MCF 10A (cell line): ENCODE results near the gene TTLL9. TPM values are rescaled to one million over a fixed set of nuclear protein-coding genes. Genes with fewer than 3 reads are reported as not detected.

Experiments
- BruUV-seq: library from RNA; stranded (reverse); fragments of 400-500 nt; replicated peaks from 2 replicates; lab custom pipeline; 2021; lab: Mats Ljungman, UMichigan
- CTCF ChIA-PET: fragments of 300-600 bp; sonication (Branson Sonifier 250); formaldehyde crosslinking; extraction: SDS; loops from one replicate; lab custom pipeline; 2021; ENCODE audit warnings: antibody characterized with exemption, inconsistent platforms; lab: Yijun Ruan, JAX
- POLR2A ChIA-PET: fragments of 300-600, 350-650 bp; sonication (Branson Sonifier 250); formaldehyde crosslinking; extraction: SDS; loops from one replicate; lab custom pipeline; 2020; ENCODE audit warnings: antibody characterized with exemption, inconsistent platforms; lab: Yijun Ruan, JAX
- DNase-seq: peaks from one replicate; pipeline ENCODE4 v3.0.0-alpha.2; 2018; ENCODE audit not compliant: unreplicated experiment
- H3K27ac Mint-ChIP-seq: one replicate; pipeline ENCODE4 v1.8.0; 2022; ENCODE audit warnings: mild to moderate bottlenecking, low read depth, mixed read lengths; ENCODE audit not compliant: unreplicated experiment
- H3K27me3 Mint-ChIP-seq: one replicate; pipeline ENCODE4 v1.8.0; 2022; ENCODE audit warnings: mixed read lengths; ENCODE audit not compliant: insufficient read depth, unreplicated experiment
- H3K36me3 Mint-ChIP-seq: one replicate; pipeline ENCODE4 v1.8.0; 2022; ENCODE audit warnings: mild to moderate bottlenecking, moderate library complexity, mixed read lengths; ENCODE audit not compliant: insufficient read depth, unreplicated experiment
- H3K4me1 Mint-ChIP-seq: one replicate; pipeline ENCODE4 v1.8.0; 2022; ENCODE audit warnings: mixed read lengths; ENCODE audit not compliant: insufficient read depth, unreplicated experiment
- H3K4me3 Mint-ChIP-seq: one replicate; pipeline ENCODE4 v1.8.0; 2022; ENCODE audit warnings: mild to moderate bottlenecking, moderate library complexity, mixed read lengths; ENCODE audit not compliant: unreplicated experiment
- H3K9me3 Mint-ChIP-seq: one replicate; pipeline ENCODE4 v1.8.0; 2022; ENCODE audit warnings: mixed read lengths; ENCODE audit not compliant: unreplicated experiment
- CTCF ChIP-seq: fragments of 200-600 bp; IDR thresholded peaks from one replicate; pipeline ENCODE4 v1.8.0; 2022; ENCODE audit warnings: antibody characterized with exemption, mild to moderate bottlenecking; ENCODE audit not compliant: unreplicated experiment
- intact Hi-C: fragments of 100-400 bp; cut with micrococcal nuclease; formaldehyde crosslinking; loops from 2 replicates; pipeline ENCODE4 v1.14.1; 2022
- total RNA-seq: library from RNA; stranded (reverse); gene quantifications from 2 replicates; pipeline ENCODE4 v1.2.3, GENCODE V29; 2022

TTLL9 gene
- total RNA-seq, 1 experiment from 2014 or later = 0.19 TPM

GRCh38 chr20:31934491-31934890 lies 64.1 kb downstream of the TTLL9 start:
- H3K9me3 Mint-ChIP-seq = no peaks in the 10 kb centered on the region
- no TSS peak for BruUV-seq
- ChIA-PET POLR2A (interaction anchor here (1.0 kb wide), 1 partner anchor 10 kb away, joined by 3 read pairs; no protein-coding TSS in a partner anchor), CTCF (interaction anchor here (0.7 kb wide), 2 partner anchors 11 to 105 kb away, joined by 3 to 4 read pairs; no protein-coding TSS in a partner anchor)
- peaks cover 12% of the 10 kb centered on the region for H3K27me3 Mint-ChIP-seq
- no peaks in the 10 kb centered on the region for H3K4me1 Mint-ChIP-seq
- DNase-seq = no peak
- no peak overlapping the region for H3K27ac Mint-ChIP-seq
- intact Hi-C loops = no loop called here
- TF ChIP-seq CTCF = no peak
- no peak overlapping the region for H3K4me3 Mint-ChIP-seq
- no peaks in the 10 kb centered on the region for H3K36me3 Mint-ChIP-seq

DNA sequence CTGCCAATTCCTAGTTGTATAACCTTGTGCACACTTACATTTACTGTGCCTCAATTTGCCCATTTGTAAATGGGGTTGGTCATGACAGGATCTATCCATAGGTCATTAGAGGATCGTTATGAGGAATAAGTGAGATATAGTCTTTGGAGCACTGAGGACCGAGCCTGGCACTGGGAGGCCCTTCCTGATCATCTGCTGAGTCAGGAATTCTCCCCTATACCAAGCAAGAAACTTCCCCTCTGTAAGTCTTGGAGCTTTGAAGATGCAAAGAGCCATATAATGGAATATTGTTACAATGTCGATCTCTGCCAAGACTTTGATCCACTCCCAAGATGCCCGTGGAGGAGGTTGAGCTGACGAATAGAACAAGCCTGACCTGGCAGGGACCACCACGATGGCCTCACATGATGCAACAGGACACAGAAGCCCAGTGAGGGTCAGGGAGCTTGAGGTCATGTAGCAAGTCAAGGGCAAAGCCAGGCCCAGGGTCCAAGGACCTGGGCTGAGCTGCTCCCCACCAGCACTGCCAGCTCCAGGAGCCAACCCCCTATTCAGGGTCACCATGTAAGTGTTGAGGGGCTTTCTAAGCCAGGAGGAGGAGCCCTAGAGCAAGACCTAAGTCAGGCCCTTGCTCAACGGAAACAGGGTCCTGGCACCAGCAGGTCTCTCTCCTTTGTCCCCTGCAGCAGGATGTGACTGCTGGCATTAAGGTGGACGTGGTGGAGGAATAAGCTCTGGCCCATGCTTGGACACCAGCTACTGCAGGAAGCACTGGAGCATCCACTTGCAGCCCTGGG lies 64.7 kb downstream of the TTLL9 start:
- no peaks in the 10 kb centered on the region for H3K4me1 Mint-ChIP-seq
- ChIA-PET CTCF (interaction anchor here (0.6 to 1.0 kb wide), 4 partner anchors 11 to 106 kb away, joined by 3 to 4 read pairs (median 4); no protein-coding TSS in a partner anchor), POLR2A (interaction anchor here (0.6 kb wide), 1 partner anchor 17 kb away, joined by 3 read pairs; the partner anchor contains the start of gene PDRG1)
- no peaks in the 10 kb centered on the region for H3K9me3 Mint-ChIP-seq
- no peak for DNase-seq
- H3K27me3 Mint-ChIP-seq = peaks cover 12% of the 10 kb centered on the region
- H3K4me3 Mint-ChIP-seq = no peak overlapping the region
- TF ChIP-seq CTCF = no peak
- H3K27ac Mint-ChIP-seq = no peak overlapping the region
- no TSS peak for BruUV-seq
- intact Hi-C loops = no loop called here
- H3K36me3 Mint-ChIP-seq = no peaks in the 10 kb centered on the region

DNA sequence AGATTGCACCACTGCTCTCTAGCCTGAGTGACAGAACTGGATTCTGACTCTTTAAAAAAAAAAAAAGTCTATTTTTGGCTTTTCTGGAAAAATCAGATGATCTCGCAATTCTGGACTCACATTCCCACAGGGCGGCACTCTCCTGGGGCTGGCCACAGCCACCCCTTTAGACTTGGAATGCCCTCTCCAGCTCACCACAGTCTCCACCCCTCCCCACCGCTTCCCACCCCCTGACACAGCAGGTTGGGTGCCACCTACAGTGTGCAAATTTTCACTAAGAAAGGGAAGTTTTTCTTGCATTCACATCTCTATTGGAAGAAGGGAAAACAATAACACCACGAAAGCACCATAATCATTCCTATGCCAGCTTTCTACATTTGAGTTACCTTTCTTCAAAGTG lies 66.0 kb downstream of the TTLL9 start:
- CTCF ChIA-PET = interaction anchor here (0.6 to 2.7 kb wide), 4 partner anchors 10 to 113 kb away, joined by 3 to 12 read pairs (median 4); partner anchors contain the start of gene PDRG1
- intact Hi-C loops = no loop called here
- POLR2A ChIA-PET = no interaction called here
- H3K27ac Mint-ChIP-seq = no peak overlapping the region
- peaks cover 4% of the 10 kb centered on the region for H3K27me3 Mint-ChIP-seq
- no peaks in the 10 kb centered on the region for H3K4me1 Mint-ChIP-seq
- no peaks in the 10 kb centered on the region for H3K9me3 Mint-ChIP-seq
- DNase-seq = no peak
- no peak for TF ChIP-seq CTCF
- H3K4me3 Mint-ChIP-seq = no peak overlapping the region
- no peaks in the 10 kb centered on the region for H3K36me3 Mint-ChIP-seq
- no TSS peak for BruUV-seq

DNA sequence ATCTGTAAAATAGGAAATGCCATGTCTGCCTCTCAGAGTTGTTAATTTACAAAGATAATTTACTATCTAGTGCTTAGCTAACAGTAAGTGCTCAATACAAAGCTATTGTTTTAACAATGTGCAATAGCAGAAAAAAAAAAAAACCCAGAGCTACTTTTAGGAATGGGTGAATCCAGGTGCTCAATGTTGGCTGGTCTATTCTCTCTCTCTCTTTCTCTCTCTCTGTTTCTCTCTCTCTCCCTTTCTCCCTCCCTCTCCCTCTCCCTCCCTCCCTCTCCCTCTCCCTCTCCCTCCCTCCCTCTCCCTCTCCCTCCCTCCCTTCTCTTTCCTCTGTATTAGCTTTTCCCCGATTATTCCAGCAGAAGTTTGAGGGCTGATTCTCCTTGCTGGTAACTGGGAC lies 67.4 kb downstream of the TTLL9 start:
- intact Hi-C loops = no loop called here
- Mint-ChIP-seq H3K36me3 (no peaks in the 10 kb centered on the region), H3K9me3 (no peaks in the 10 kb centered on the region), H3K4me3 (no peak overlapping the region), H3K27me3 (no peaks in the 10 kb centered on the region), H3K27ac (no peak overlapping the region), H3K4me1 (no peaks in the 10 kb centered on the region)
- DNase-seq = no peak
- no peak for TF ChIP-seq CTCF
- ChIA-PET CTCF (interaction anchor here (0.6 to 2.7 kb wide), 8 partner anchors 9 to 800 kb away, joined by 3 to 12 read pairs (median 3); partner anchors contain the start of gene PDRG1), POLR2A (interaction anchor here (0.6 kb wide), 1 partner anchor 8 kb away, joined by 3 read pairs; no protein-coding TSS in a partner anchor)
- BruUV-seq = no TSS peak
